K562 (cell line): ENCODE data around the gene RBM25. TPM values are rescaled to one million over a fixed set of nuclear protein-coding genes. Genes with fewer than 3 reads are reported as not detected.

ENCODE experiments used
- ATAC-seq: fragments of 200-7000 bp; cut with Tn5 transposase; 3 replicates; pipeline ENCODE4 v1.9.1; 2020; ENCODE audit warnings: moderate library complexity
- BruUV-seq: library from RNA; stranded (reverse); fragments of 400-500 nt; replicated peaks from 2 replicates; lab custom pipeline; 2021; lab: Mats Ljungman, UMichigan
- CTCF ChIA-PET: fragments of 300-600 bp; formaldehyde crosslinking; extraction: SDS; loops from one replicate; lab custom pipeline; 2021; ENCODE audit warnings: low intra/inter-chr PET ratio; lab: Yijun Ruan, JAX
- POLR2A ChIA-PET: fragments of 300-600, 350-650 bp; sonication (Branson Sonifier 250); formaldehyde crosslinking; extraction: SDS; loops from one replicate; lab custom pipeline; 2021; ENCODE audit warnings: antibody characterized with exemption, inconsistent platforms; lab: Yijun Ruan, JAX
- DNase-seq, 4 experiments: peaks; one replicate each; pipeline versions ENCODE4 v3.0.0 to v3.0.0-alpha.2; 2011 to 2018; ENCODE audit warnings: low spot score in 3 of 4, mixed read lengths in 3 of 4; ENCODE audit errors: extremely low read depth in 1 of 4
- FAIRE-seq: peaks from 2 replicates; lab custom pipeline; 2011; peaks lifted over from hg19 to GRCh38; lab: Jason Lieb, UNC
- H2AFZ ChIP-seq: 2 replicates; pipeline ENCODE4 v1.6.0; 2011; ENCODE audit warnings: low read depth, low read length, control low read depth, inconsistent platforms
- H3K27ac ChIP-seq: fragments of 200-600 bp; 3 replicates; pipeline ENCODE4 v1.8.0; 2011; ENCODE audit warnings: low read depth, mild to moderate bottlenecking, control low read depth, inconsistent platforms, low read length, moderate library complexity, mixed read lengths; ENCODE audit errors: extremely low read depth
- H3K27me3 ChIP-seq, 2 experiments: fragments of 300-600 bp in 1 of 2; 2 replicates in 1 of 2; 3 replicates in 1 of 2; pipeline versions ENCODE4 v1.6.0 to v1.8.0; 2011; ENCODE audit warnings: inconsistent platforms in 2 of 2, low read length in 2 of 2, mild to moderate bottlenecking in 1 of 2, mixed read lengths in 1 of 2, moderate library complexity in 1 of 2; ENCODE audit not compliant: control insufficient read depth in 2 of 2, insufficient read depth in 2 of 2
- H3K36me3 ChIP-seq: fragments of 300-600 bp; 3 replicates; pipeline ENCODE4 v1.8.0; 2011; ENCODE audit warnings: mild to moderate bottlenecking, low read length, inconsistent platforms; ENCODE audit not compliant: control insufficient read depth, insufficient read depth
- H3K4me1 ChIP-seq, 2 experiments: fragments of 200-600 bp in 1 of 2; replicated peaks in 1 of 2; 2 replicates in 1 of 2; 3 replicates in 1 of 2; pipeline versions ENCODE4 v1.5.1 to v1.8.0; 2011; ENCODE audit warnings: inconsistent platforms in 2 of 2, low read length in 2 of 2, mild to moderate bottlenecking in 1 of 2, mixed read lengths in 1 of 2, moderate library complexity in 1 of 2; ENCODE audit not compliant: control insufficient read depth in 2 of 2, insufficient read depth in 2 of 2
- H3K4me2 ChIP-seq: 2 replicates; pipeline ENCODE4 v1.6.1; 2011; ENCODE audit warnings: low read length, control low read depth, inconsistent platforms, mixed read lengths; ENCODE audit not compliant: insufficient read depth
- H3K4me3 ChIP-seq: fragments of 200-600 bp; sonication (generic), shearing (Covaris generic); 2 replicates; pipeline ENCODE4 v1.5.1; 2016; ENCODE audit warnings: control low read depth, inconsistent platforms
- H3K79me2 ChIP-seq: fragments of 200-600 bp; 3 replicates; pipeline ENCODE4 v1.8.0; 2011; ENCODE audit warnings: low read length, inconsistent platforms; ENCODE audit not compliant: control insufficient read depth, insufficient read depth
- H3K9ac ChIP-seq, 2 experiments: 2 replicates each; pipeline versions ENCODE4 v1.6.0 to v1.6.1; 2011; ENCODE audit warnings: low read depth in 2 of 2, low read length in 2 of 2, control low read depth in 1 of 2, inconsistent platforms in 1 of 2, mild to moderate bottlenecking in 1 of 2, mixed read lengths in 1 of 2; ENCODE audit not compliant: insufficient read depth in 1 of 2
- H3K9me1 ChIP-seq: one replicate; pipeline ENCODE4 v1.6.0; 2011; ENCODE audit warnings: inconsistent platforms, mild to moderate bottlenecking, low read length, moderate library complexity; ENCODE audit not compliant: control insufficient read depth, insufficient read depth
- H3K9me3 ChIP-seq: replicated peaks from 2 replicates; pipeline ENCODE4 v1.5.1; 2011; ENCODE audit warnings: low read depth, low read length, inconsistent platforms; ENCODE audit not compliant: control insufficient read depth, insufficient read depth
- H4K20me1 ChIP-seq: replicated peaks from 2 replicates; pipeline ENCODE4 v1.6.1; 2011; ENCODE audit warnings: low read length, inconsistent platforms, mixed read lengths; ENCODE audit not compliant: control insufficient read depth, insufficient read depth
- FOXK2 ChIP-seq, 2 experiments: fragments of 450-650 bp; IDR thresholded peaks in 1 of 2; conservative IDR thresholded peaks in 1 of 2; 2 replicates each; pipeline ENCODE4 v1.6.1; 2016; ENCODE audit warnings: low read depth in 2 of 2, mild to moderate bottlenecking in 1 of 2
- MEIS2 ChIP-seq: fragments of 450-650 bp; IDR thresholded peaks from 2 replicates; pipeline ENCODE4 v1.6.1; 2014; ENCODE audit warnings: mild to moderate bottlenecking; ENCODE audit not compliant: partially characterized antibody
- PBX2 ChIP-seq, 2 experiments: IDR thresholded peaks in 1 of 2; conservative IDR thresholded peaks in 1 of 2; 2 replicates each; pipeline ENCODE4 v1.6.1; 2016; ENCODE audit warnings: low read depth in 2 of 2, mild to moderate bottlenecking in 1 of 2, missing compliant biosample characterization in 1 of 2, missing genetic modification characterization in 1 of 2, moderate library complexity in 1 of 2
- XRCC3 ChIP-seq: fragments of 450-650 bp; IDR thresholded peaks from 2 replicates; pipeline ENCODE4 v1.6.1; 2017; ENCODE audit warnings: mild to moderate bottlenecking, moderate library complexity
- ZFX ChIP-seq: sonication (generic); formaldehyde crosslinking; IDR thresholded peaks from 2 replicates; pipeline ENCODE4 v1.8.0; 2022; ENCODE audit warnings: mild to moderate bottlenecking, missing genetic modification reagents, moderate library complexity
- ZNF584 ChIP-seq: fragments of 200-800 bp; sonication (Bioruptor generic); IDR thresholded peaks from 2 replicates; pipeline ENCODE4 v1.6.1; 2016; ENCODE audit warnings: low read depth, mild to moderate bottlenecking, missing genetic modification characterization, missing compliant biosample characterization
- ZNF780A ChIP-seq: fragments of 250-450 bp; sonication (Bioruptor Pico); IDR thresholded peaks from 2 replicates; pipeline ENCODE4 v1.5.0; 2021; ENCODE audit warnings: mild to moderate bottlenecking
- WGBS: fragments of 100-300 bp; shearing (Covaris generic); methylation state at CpG from one replicate; pipeline ENCODE4 v1.1.6; 2016; ENCODE audit warnings: low coverage, mixed read lengths; ENCODE audit not compliant: insufficient coverage; ENCODE audit errors: missing lambda C conversion rate; 5-methylcytosine and 5-hydroxymethylcytosine counted together
- in situ Hi-C: fragments of 300-500 bp; cut with MboI; formaldehyde crosslinking; loops from 4 replicates; pipeline ENCODE4 v1.15.0; 2018; ENCODE audit warnings: inconsistent platforms, mixed read lengths
- intact Hi-C: fragments of 100-400 bp; cut with micrococcal nuclease; formaldehyde crosslinking; loops from 2 replicates; pipeline ENCODE4 v1.14.2; 2022
- polyA plus RNA-seq, 8 experiments: library from polyadenylated mRNA; depleted of rRNA in 4 of 8; stranded (reverse) in 5 of 8; unstranded in 3 of 8; fragments of >200 nt; fragmentation: Nextera tagmentation in 2 of 8; fragmentation: Illumina TruSeq in 1 of 8; extraction: Ambion mirVana in 2 of 8; extraction: Trizol in 1 of 8; gene quantifications; 2 replicates each; pipeline versions ENCODE4 v1.2.1 to v1.2.3, GENCODE V29; 2011 to 2014; ENCODE audit warnings: inconsistent platforms in 1 of 8, missing spikeins in 1 of 8
- total RNA-seq, 7 experiments: library from RNA; depleted of rRNA in 6 of 7; stranded (reverse); fragments of >200 nt in 6 of 7; fragmentation: Illumina TruSeq in 2 of 7; extraction: Trizol in 2 of 7; gene quantifications; 2 replicates each; pipeline versions ENCODE4 v1.2.1 to v1.2.3, GENCODE V29; 2011 to 2021; ENCODE audit warnings: low replicate concordance in 1 of 7

The RBM25 gene
- total and polyA plus RNA-seq, 9 of the 15 experiments (the other 6 are each of a cell fraction or from before 2014, with no cell fraction given): 28.6 to 80.1 (median 48.1) TPM

GRCh38 chr14:73026243-73026844 lies 32.0 kb upstream of the RBM25 start:
- ChIA-PET POLR2A (interaction anchor here (0.6 to 4.1 kb wide), 7 partner anchors 8 to 1705 kb away, joined by 3 to 15 read pairs (median 3); partner anchors contain the start of gene RBM25), CTCF (no interaction called here)
- H3K4me2 ChIP-seq: peak overlapping the region; percentile 72
- H3K4me3 ChIP-seq: peak overlapping the region; percentile 68
- H3K4me1 ChIP-seq: peaks cover 0 to 5% of the 10 kb centered on the region in 2 experiments; a peak in 3 of 5 replicates
- H3K79me2 ChIP-seq: peaks cover 7% of the 10 kb centered on the region; the same call in 1 of the 3 replicates
- 0 out of 3 replicates have a peak overlapping the region, but pooled peaks have one; percentile 50 for H3K27ac ChIP-seq
- peak overlapping the region; percentile 27 to 76; a peak in 2 of 4 replicates for H3K9ac ChIP-seq
- FAIRE-seq (no peak), DNase-seq (no peak), ATAC-seq (peak; percentile 6)
- H4K20me1 ChIP-seq: no peaks in the 10 kb centered on the region
- WGBS: 2% methylated on average over 10 of the region's 21 CpGs
- peaks cover 8% of the 10 kb centered on the region; the same call in 1 of the 3 replicates for H3K36me3 ChIP-seq
- 0 out of 2 replicates have a peak overlapping the region, but pooled peaks have one; percentile 2 for H2AFZ ChIP-seq
- no peaks in the 10 kb centered on the region for H3K9me1 ChIP-seq
- TF ChIP-seq MEIS2: peak; percentile 70
- TF ChIP-seq ZNF584 (CRISPR knock-in tag): 0 out of 2 replicates have a peak, but pooled peaks have one; percentile 9
- 0 out of 4 replicates have a peak, but pooled peaks of 1 of the 2 experiments have one; percentile 15 for TF ChIP-seq FOXK2 (conservative IDR thresholded peaks at IDR 0.05 in 1 of 2, IDR thresholded peaks at IDR 0.05 in 1 of 2; ENCODE audit: low read depth in 2 of 2)
- 0 out of 2 replicates have a peak, but pooled peaks have one; percentile 8 for TF ChIP-seq ZFX (CRISPR knock-in tag)
- no peak for TF ChIP-seq ZNF780A (CRISPR knock-in tag)
- TF ChIP-seq XRCC3: no peak
- no peak for TF ChIP-seq PBX2 (CRISPR knock-in tag; IDR thresholded peaks at IDR 0.05; ENCODE audit: low read depth)
- peak; percentile 55; the same call in 1 of the 2 replicates for TF ChIP-seq PBX2 (tag; conservative IDR thresholded peaks at IDR 0.05; ENCODE audit: low read depth)
- TSS peak; percentile 72 for BruUV-seq
- H3K27me3 ChIP-seq: no peaks in the 10 kb centered on the region
- intact Hi-C loops: no loop called here
- H3K9me3 ChIP-seq: no peaks in the 10 kb centered on the region
- in situ Hi-C loops: loop anchor here (25.0 kb wide), 1 partner anchor 436 kb away; the partner anchor contains the start of gene NUMB
